Right cardiac atrium (tissue), 5 donors: ENCODE data around the gene APOBEC2. TPM values are rescaled to one million over a fixed set of nuclear protein-coding genes. Genes with fewer than 3 reads are reported as not detected.

ENCODE experiments used
- ATAC-seq, 2 donors: fragments of 200-7000 bp; cut with Tn5 transposase; one replicate each; pipeline versions ENCODE4 v1.8.0 to v1.9.1; 2020; ENCODE audit warnings: moderate library complexity in 2 of 2, mild to moderate bottlenecking in 1 of 2
- DNase-seq, 3 donors: peaks; one replicate each; pipeline ENCODE4 v3.0.0-alpha.2; 2020
- H3K27ac ChIP-seq: one replicate; pipeline ENCODE4 v1.5.1; 2013; ENCODE audit warnings: mild to moderate bottlenecking, low read length, control low read depth, moderate library complexity
- H3K27me3 ChIP-seq: one replicate; pipeline ENCODE4 v1.6.1; 2013; ENCODE audit not compliant: control insufficient read depth, insufficient read depth
- H3K4me1 ChIP-seq: one replicate; pipeline ENCODE4 v1.6.1; 2013; ENCODE audit warnings: low read length; ENCODE audit not compliant: control insufficient read depth, insufficient read depth
- H3K4me3 ChIP-seq: one replicate; pipeline ENCODE4 v1.5.1; 2013; ENCODE audit warnings: low read length, control low read depth
- H3K9me3 ChIP-seq: one replicate; pipeline ENCODE4 v1.6.1; 2013; ENCODE audit warnings: low read length; ENCODE audit not compliant: control insufficient read depth
- WGBS: extraction: QIAGEN DNeasy Blood & Tissue Kit; methylation state at CpG from one replicate; pipeline ENCODE4 v1.1.7; 2013; 5-methylcytosine and 5-hydroxymethylcytosine counted together
- intact Hi-C, 4 donors: fragments of 100-400 bp; cut with DNase I; formaldehyde crosslinking; loops; one replicate each; pipeline versions ENCODE4 v1.11.0 to v1.14.0; 2022 to 2023
- polyA plus RNA-seq: library from polyadenylated mRNA; stranded (reverse); fragments of 200-250 nt; gene quantifications from one replicate; pipeline ENCODE4 v1.2.3, GENCODE V29; 2013
- total RNA-seq, 4 donors: library from RNA; stranded (reverse); fragmentation: NEBNext Ultra II Directional; extraction: Animal tissue kit (Norgen Biotek cat#: 25700); gene quantifications; one replicate each; pipeline ENCODE4 v1.2.1, GENCODE V29; 2021
- donor health status: healthy with polysubstance abuse.
- donor health status: DM: no; HTN: yes; CAD: no.
- donor health status: DM: no; HTN: no; CAD: no.
- donor health status: DM: no; HTN: yes; CAD: no; lungs with severe emphysema.
- donor health status: DM: yes; HTN: yes; CAD: no.

APOBEC2 gene
- total and polyA plus RNA-seq, 5 donors = 80.1 to 137 (median 103) TPM

DNA sequence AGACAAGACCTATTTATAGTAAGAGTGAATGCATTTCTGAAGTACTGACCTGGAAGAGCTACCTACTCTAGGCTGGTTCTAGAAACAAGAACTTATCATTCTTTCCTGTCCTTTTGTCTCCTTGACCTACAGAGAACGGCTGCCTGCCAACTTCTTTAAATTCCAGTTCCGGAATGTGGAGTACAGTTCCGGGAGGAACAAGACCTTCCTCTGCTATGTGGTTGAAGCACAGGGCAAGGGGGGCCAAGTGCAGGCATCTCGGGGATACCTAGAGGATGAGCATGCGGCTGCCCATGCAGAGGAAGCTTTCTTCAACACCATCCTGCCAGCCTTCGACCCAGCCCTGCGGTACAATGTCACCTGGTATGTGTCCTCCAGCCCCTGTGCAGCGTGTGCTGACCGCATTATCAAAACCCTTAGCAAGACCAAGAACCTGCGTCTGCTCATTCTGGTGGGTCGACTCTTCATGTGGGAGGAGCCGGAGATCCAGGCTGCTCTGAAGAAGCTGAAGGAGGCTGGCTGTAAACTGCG, 8.3 kb downstream of the APOBEC2 start:
- peaks cover 15% of the 10 kb centered on the region for H3K4me1 ChIP-seq
- ATAC-seq = peak in 1 of 2 donors; percentile 21
- H3K27ac ChIP-seq = peak overlapping the region; percentile 85

GRCh38 chr6:41062056-41062455, 9.1 kb downstream of the APOBEC2 start:
- H3K9me3 ChIP-seq = no peaks in the 10 kb centered on the region
- no peak overlapping the region for H3K27ac ChIP-seq
- H3K27me3 ChIP-seq = no peaks in the 10 kb centered on the region
- ATAC-seq (no peak), DNase-seq (no peak)
- peaks cover 14% of the 10 kb centered on the region for H3K4me1 ChIP-seq
- no peak overlapping the region for H3K4me3 ChIP-seq
- intact Hi-C loops = loop anchor here in 2 of 4 donors (5.0 to 10.0 kb wide), 2 partner anchors 55 to 57 kb away; no protein-coding TSS in a partner anchor
- 63% methylated on average over 1 of the region's 1 CpG for WGBS

More for the DNA sequence above, 8.3 kb downstream of the APOBEC2 start:
- H3K27me3 ChIP-seq = no peaks in the 10 kb centered on the region
- WGBS = 70% methylated on average over 13 of the region's 13 CpGs
- DNase-seq = no peak
- H3K4me3 ChIP-seq = no peak overlapping the region
- intact Hi-C loops = loop anchor here in 2 of 4 donors (5.0 to 10.0 kb wide), 2 partner anchors 54 to 56 kb away; no protein-coding TSS in a partner anchor
- no peaks in the 10 kb centered on the region for H3K9me3 ChIP-seq

GRCh38 chr6:41063884-41064285, 10.9 kb downstream of the APOBEC2 start:
- intact Hi-C loops = loop anchor here in 2 of 4 donors (5.0 to 10.0 kb wide), 2 partner anchors 57 to 59 kb away; no protein-coding TSS in a partner anchor
- Histone ChIP-seq H3K27ac (peak overlapping the region; percentile 77), H3K9me3 (no peaks in the 10 kb centered on the region), H3K4me1 (peaks cover 8% of the 10 kb centered on the region), H3K27me3 (no peaks in the 10 kb centered on the region), H3K4me3 (no peak overlapping the region)
- ATAC-seq (peak; percentile 23 to 53), DNase-seq (no peak)
- 70% methylated on average over 2 of the region's 2 CpGs for WGBS

GRCh38 chr6:41064841-41065240, 11.8 kb downstream of the APOBEC2 start:
- no peak for ATAC-seq
- no peak for DNase-seq
- Histone ChIP-seq H3K4me3 (no peak overlapping the region), H3K9me3 (no peaks in the 10 kb centered on the region), H3K27ac (no peak overlapping the region), H3K27me3 (no peaks in the 10 kb centered on the region), H3K4me1 (peaks cover 4% of the 10 kb centered on the region)
- WGBS = 54% methylated on average over 5 of the region's 5 CpGs
- intact Hi-C loops = loop anchor here in 3 of 4 donors (5.0 to 10.0 kb wide), 2 partner anchors 58 to 60 kb away; no protein-coding TSS in a partner anchor

GRCh38 chr6:41065550-41066026, 12.6 kb downstream of the APOBEC2 start:
- Histone ChIP-seq H3K4me1 (peaks cover 4% of the 10 kb centered on the region), H3K4me3 (no peak overlapping the region), H3K27me3 (no peaks in the 10 kb centered on the region), H3K9me3 (no peaks in the 10 kb centered on the region), H3K27ac (no peak overlapping the region)
- intact Hi-C loops = loop anchor here in 2 of 4 donors (5.0 to 10.0 kb wide), 2 partner anchors 58 to 61 kb away; no protein-coding TSS in a partner anchor
- 87% methylated on average over 2 of the region's 2 CpGs for WGBS
- DNase-seq (no peak), ATAC-seq (no peak)

DNA sequence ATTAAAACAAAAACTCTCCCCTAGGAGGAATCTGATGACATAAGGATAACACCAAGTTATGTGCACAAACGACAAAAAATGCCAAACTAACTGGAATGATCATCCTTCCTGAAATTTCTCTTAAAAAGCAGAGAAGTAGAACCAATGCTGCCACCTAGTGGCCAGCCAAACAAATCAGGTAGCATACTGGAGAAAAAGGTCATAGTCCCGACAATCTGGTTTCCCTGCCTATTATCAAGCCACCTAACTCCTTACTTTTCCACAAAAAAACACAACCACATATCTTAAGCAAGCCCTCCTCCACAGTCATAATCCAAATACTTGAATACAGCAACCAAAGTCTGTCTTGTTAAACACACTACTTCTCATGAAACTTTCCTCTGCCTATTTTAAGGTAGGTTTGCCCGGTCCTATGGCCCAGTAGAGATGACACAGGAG, 13.9 kb downstream of the APOBEC2 start:
- H3K27me3 ChIP-seq = no peaks in the 10 kb centered on the region
- H3K4me3 ChIP-seq = no peak overlapping the region
- peak; percentile 70 to 88 (median 80) for DNase-seq
- H3K4me1 ChIP-seq = no peaks in the 10 kb centered on the region
- no peak overlapping the region for H3K27ac ChIP-seq
- ATAC-seq = no peak
- WGBS = 24% methylated on average over 3 of the region's 3 CpGs
- no peaks in the 10 kb centered on the region for H3K9me3 ChIP-seq
- intact Hi-C loops = loop anchor here in 2 of 4 donors (5.0 to 10.0 kb wide), 2 partner anchors 60 to 62 kb away; no protein-coding TSS in a partner anchor

DNA sequence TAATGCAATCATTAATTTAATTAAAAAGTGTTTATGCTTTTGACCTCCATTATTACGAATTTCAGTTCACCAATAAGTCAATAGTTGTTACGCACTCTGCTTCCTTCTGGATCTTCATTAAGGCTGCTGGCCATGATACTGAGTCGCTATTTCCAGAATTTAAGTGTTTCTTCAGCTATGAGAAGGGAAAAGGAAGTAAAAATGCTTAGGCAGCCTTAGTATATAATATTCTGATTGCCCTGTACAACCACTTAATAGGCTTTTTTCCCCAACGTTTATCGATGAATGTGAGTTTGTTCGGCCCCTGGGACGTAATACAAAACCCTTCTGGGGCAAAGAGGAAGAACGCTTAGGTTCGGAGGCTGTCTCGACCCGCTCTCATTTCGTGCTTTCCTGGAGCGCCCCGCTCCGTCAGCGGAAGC, 18.5 kb downstream of the APOBEC2 start:
- ATAC-seq (no peak), DNase-seq (peak in 1 of 3 donors; percentile 92)
- intact Hi-C loops = no loop called here
- under 1% methylated on average over 16 of the region's 16 CpGs for WGBS
- peak overlapping the region; percentile 93 for H3K4me3 ChIP-seq
- no peaks in the 10 kb centered on the region for H3K9me3 ChIP-seq
- H3K27ac ChIP-seq = peak overlapping the region; percentile 100
- H3K4me1 ChIP-seq = peaks cover 3% of the 10 kb centered on the region
- H3K27me3 ChIP-seq = no peaks in the 10 kb centered on the region

- Histone ChIP-seq H3K4me3 (peak within 1 kb of the TSS; percentile 93), H3K27me3 (no peaks in the 10 kb centered on the region), H3K9me3 (no peaks in the 10 kb centered on the region), H3K27ac (peak within 1 kb of the TSS; percentile 100), H3K4me1 (peaks cover 3% of the 10 kb centered on the region)
- intact Hi-C loops = no loop called here
- WGBS = under 1% methylated on average over 63 of the region's 63 CpGs
- ATAC-seq (peak; percentile 91), DNase-seq (peak; percentile 100)
These were observed 19.2 kb downstream of the APOBEC2 start, which contains the start of gene OARD1 for GRCh38 chr6:41071923-41072835. TSS of gene OARD1 (minus strand) at chr6:41072356. CDS start at chr6:41071634, 722 bp downstream.

DNA sequence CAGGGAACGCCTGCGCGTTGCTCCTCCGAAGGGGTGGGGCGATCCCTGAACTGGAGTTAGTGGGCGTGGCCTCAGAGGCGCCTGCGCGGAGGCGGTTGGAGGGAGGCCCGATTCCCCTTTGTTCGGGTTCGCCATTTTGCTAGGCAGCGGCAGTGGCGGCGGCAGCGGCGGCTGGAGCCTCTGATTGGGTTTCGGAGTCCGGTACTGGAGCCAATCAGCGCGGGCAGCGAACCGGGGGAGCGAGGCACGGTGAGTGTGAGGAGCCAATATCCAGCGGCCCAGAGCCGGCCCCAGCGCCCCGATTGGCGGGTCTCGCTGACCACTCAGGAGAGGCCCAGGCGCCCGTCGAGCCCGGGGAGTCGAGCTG, 19.8 kb downstream of the APOBEC2 start, which contains the start of gene NFYA:
TSS of gene NFYA (plus strand) at position 139 of the 367 bp plus-strand sequence. CDS start 6,116 bp downstream, outside the sequence.
- Histone ChIP-seq H3K27me3 (no peaks in the 10 kb centered on the region), H3K27ac (peak within 1 kb of the TSS; percentile 100), H3K4me3 (peak within 1 kb of the TSS; percentile 93), H3K9me3 (no peaks in the 10 kb centered on the region), H3K4me1 (peaks cover 3% of the 10 kb centered on the region)
- DNase-seq (peak; percentile 99 to 100 (median 100)), ATAC-seq (peak; percentile 86)
- intact Hi-C loops = no loop called here
- WGBS = under 1% methylated on average over 37 of the region's 37 CpGs

DNA sequence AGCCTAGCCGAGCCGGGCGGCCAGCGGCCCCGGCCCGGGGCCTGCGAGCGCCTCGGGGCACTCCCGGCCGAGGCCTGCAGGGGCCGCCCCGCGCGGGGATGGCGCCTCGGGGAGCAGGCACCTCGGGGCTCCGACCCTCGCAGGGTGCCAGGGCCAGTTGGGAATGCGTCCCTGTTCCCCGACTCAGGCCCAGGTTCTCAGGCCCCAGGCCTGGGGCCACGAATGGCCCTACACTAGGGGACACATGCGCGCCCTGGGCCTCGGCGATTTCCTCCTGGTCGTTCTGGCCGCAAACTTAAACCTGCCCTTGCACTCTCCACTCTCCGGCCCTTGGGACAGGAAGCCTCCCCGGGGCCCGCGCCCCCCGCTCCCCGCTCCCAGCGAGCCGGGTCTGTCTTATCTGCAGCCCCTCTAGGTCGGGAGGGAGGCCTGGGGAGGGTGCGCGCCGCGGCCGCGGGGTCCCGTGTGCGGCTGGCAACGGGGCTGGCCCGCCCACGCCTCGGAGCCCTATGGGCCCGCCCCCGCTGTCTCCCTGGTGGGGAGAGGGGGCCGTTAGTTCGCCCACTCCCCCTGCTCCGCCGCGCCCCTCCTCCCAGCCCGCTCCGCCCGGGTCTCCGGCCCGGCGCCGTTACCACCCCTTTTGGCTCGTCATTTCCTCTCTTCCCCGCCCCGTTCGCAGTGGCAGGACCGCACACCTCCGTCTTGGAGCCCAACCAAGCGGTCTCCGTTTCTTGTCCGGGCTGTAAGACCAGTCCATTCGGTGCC, 20.4 kb downstream of the APOBEC2 start:
- H3K9me3 ChIP-seq = no peaks in the 10 kb centered on the region
- H3K4me1 ChIP-seq = peaks cover 3% of the 10 kb centered on the region
- peak; percentile 88 to 94 (median 92) for DNase-seq
- WGBS = under 1% methylated on average over 74 of the region's 74 CpGs
- intact Hi-C loops = no loop called here
- peak overlapping the region; percentile 84 for H3K4me3 ChIP-seq
- no peaks in the 10 kb centered on the region for H3K27me3 ChIP-seq
- ATAC-seq = peak; percentile 9 to 49
- H3K27ac ChIP-seq = peak overlapping the region; percentile 96
